ENCODE data around the gene TPRG1.

The TPRG1 gene

GRCh38 chr3:189238071-189238470, 66.3 kb downstream of the TPRG1 start:
- Histone ChIP-seq H4K8ac (ENCODE audit: low read length) (no peak overlapping the region), H3K27me3 (ENCODE audit: control insufficient read depth in 1 of 2, insufficient read depth in 1 of 2, low read length in 2 of 2) (no peaks in the 10 kb centered on the region), H3K23ac (ENCODE audit: low read length in 2 of 2) (no peak overlapping the region), H2BK12ac (ENCODE audit: low read length in 2 of 2) (no peak overlapping the region), H2BK15ac (ENCODE audit: low read depth, poor library complexity, severe bottlenecking) (no peak overlapping the region), H2BK5ac (ENCODE audit: low read depth, low read length, poor library complexity, severe bottlenecking) (no peak overlapping the region), H3K4me2 (ENCODE audit: low read length, poor library complexity, severe bottlenecking) (no peak overlapping the region), H2AK5ac (ENCODE audit: low read length, severe bottlenecking) (no peak overlapping the region), H3K9ac (ENCODE audit: low read length) (no peak overlapping the region), H3K4ac (ENCODE audit: low read depth in 1 of 2, low read length in 2 of 2) (no peak overlapping the region), H2BK120ac (ENCODE audit: low read depth, low read length) (no peak overlapping the region), H3K4me1 (ENCODE audit: control insufficient read depth, insufficient read depth, low read depth, low read length) (peaks cover 2% of the 10 kb centered on the region), H3K4me3 (ENCODE audit: insufficient read depth in 1 of 2, low read depth in 1 of 2, low read length in 2 of 2) (no peak overlapping the region), H3K36me3 (ENCODE audit: control insufficient read depth in 1 of 2, insufficient read depth in 2 of 2, low read depth in 1 of 2, low read length in 2 of 2) (no peaks in the 10 kb centered on the region), H3K14ac (ENCODE audit: low read length in 2 of 2) (no peak overlapping the region), H3K18ac (ENCODE audit: low read depth in 1 of 2, low read length in 2 of 2) (no peak overlapping the region), H4K91ac (ENCODE audit: low read length) (no peak overlapping the region), H3K79me1 (replicated peaks; ENCODE audit: low read length, poor library complexity, severe bottlenecking) (no peaks in the 10 kb centered on the region), H3K27ac (ENCODE audit: low read length, poor library complexity, severe bottlenecking) (no peak overlapping the region), H2AFZ (ENCODE audit: low read depth, low read length) (no peak overlapping the region), H3K9me3 (ENCODE audit: control insufficient read depth, low read length) (no peaks in the 10 kb centered on the region)
- DNase-seq = no peak
- WGBS = 95% methylated on average over 5 of the region's 5 CpGs

- H3K27me3 ChIP-seq (ENCODE audit: control insufficient read depth in 1 of 2, insufficient read depth in 1 of 2, low read length in 2 of 2) = no peaks in the 10 kb centered on the region
- no peaks in the 10 kb centered on the region for H3K9me3 ChIP-seq (ENCODE audit: control insufficient read depth, low read length)
- H2AK5ac ChIP-seq (ENCODE audit: low read length, severe bottlenecking) = no peak overlapping the region
- no peak overlapping the region for H3K14ac ChIP-seq (ENCODE audit: low read length in 2 of 2)
- no peak overlapping the region for H3K4ac ChIP-seq (ENCODE audit: low read depth in 1 of 2, low read length in 2 of 2)
- DNase-seq = no peak
- H4K91ac ChIP-seq (ENCODE audit: low read length) = no peak overlapping the region
- no peak overlapping the region for H2BK120ac ChIP-seq (ENCODE audit: low read depth, low read length)
- H4K8ac ChIP-seq (ENCODE audit: low read length) = no peak overlapping the region
- H2BK15ac ChIP-seq (ENCODE audit: low read depth, poor library complexity, severe bottlenecking) = no peak overlapping the region
- 90% methylated on average over 4 of the region's 5 CpGs for WGBS
- no peaks in the 10 kb centered on the region for H3K36me3 ChIP-seq (ENCODE audit: control insufficient read depth in 1 of 2, insufficient read depth in 2 of 2, low read depth in 1 of 2, low read length in 2 of 2)
- H3K79me1 ChIP-seq (replicated peaks; ENCODE audit: low read length, poor library complexity, severe bottlenecking) = no peaks in the 10 kb centered on the region
- no peak overlapping the region for H3K18ac ChIP-seq (ENCODE audit: low read depth in 1 of 2, low read length in 2 of 2)
- no peak overlapping the region for H3K4me3 ChIP-seq (ENCODE audit: insufficient read depth in 1 of 2, low read depth in 1 of 2, low read length in 2 of 2)
- H3K4me1 ChIP-seq (ENCODE audit: control insufficient read depth, insufficient read depth, low read depth, low read length) = peaks cover 2% of the 10 kb centered on the region
- H3K23ac ChIP-seq (ENCODE audit: low read length in 2 of 2) = no peak overlapping the region
- no peak overlapping the region for H2BK12ac ChIP-seq (ENCODE audit: low read length in 2 of 2)
- H3K4me2 ChIP-seq (ENCODE audit: low read length, poor library complexity, severe bottlenecking) = no peak overlapping the region
- H2BK5ac ChIP-seq (ENCODE audit: low read depth, low read length, poor library complexity, severe bottlenecking) = no peak overlapping the region
- no peak overlapping the region for H3K9ac ChIP-seq (ENCODE audit: low read length)
- H2AFZ ChIP-seq (ENCODE audit: low read depth, low read length) = no peak overlapping the region
- no peak overlapping the region for H3K27ac ChIP-seq (ENCODE audit: low read length, poor library complexity, severe bottlenecking)
Observed at GRCh38 chr3:189239616-189240015, 67.8 kb downstream of the TPRG1 start.

GRCh38 chr3:189249987-189250386, 78.2 kb downstream of the TPRG1 start:
- Histone ChIP-seq H3K4me3 (ENCODE audit: insufficient read depth in 1 of 2, low read depth in 1 of 2, low read length in 2 of 2) (no peak overlapping the region), H3K4ac (ENCODE audit: low read depth in 1 of 2, low read length in 2 of 2) (no peak overlapping the region), H4K91ac (ENCODE audit: low read length) (no peak overlapping the region), H2BK5ac (ENCODE audit: low read depth, low read length, poor library complexity, severe bottlenecking) (no peak overlapping the region), H4K8ac (ENCODE audit: low read length) (no peak overlapping the region), H2BK120ac (ENCODE audit: low read depth, low read length) (no peak overlapping the region), H3K4me1 (ENCODE audit: control insufficient read depth, insufficient read depth, low read depth, low read length) (no peaks in the 10 kb centered on the region), H2AFZ (ENCODE audit: low read depth, low read length) (no peak overlapping the region), H3K14ac (ENCODE audit: low read length in 2 of 2) (no peak overlapping the region), H3K18ac (ENCODE audit: low read depth in 1 of 2, low read length in 2 of 2) (no peak overlapping the region), H3K4me2 (ENCODE audit: low read length, poor library complexity, severe bottlenecking) (no peak overlapping the region), H3K23ac (ENCODE audit: low read length in 2 of 2) (no peak overlapping the region), H3K36me3 (ENCODE audit: control insufficient read depth in 1 of 2, insufficient read depth in 2 of 2, low read depth in 1 of 2, low read length in 2 of 2) (no peaks in the 10 kb centered on the region), H2AK5ac (ENCODE audit: low read length, severe bottlenecking) (no peak overlapping the region), H3K79me1 (replicated peaks; ENCODE audit: low read length, poor library complexity, severe bottlenecking) (no peaks in the 10 kb centered on the region), H2BK15ac (ENCODE audit: low read depth, poor library complexity, severe bottlenecking) (no peak overlapping the region), H3K27ac (ENCODE audit: low read length, poor library complexity, severe bottlenecking) (no peak overlapping the region), H3K9me3 (ENCODE audit: control insufficient read depth, low read length) (no peaks in the 10 kb centered on the region), H3K9ac (ENCODE audit: low read length) (no peak overlapping the region), H3K27me3 (ENCODE audit: control insufficient read depth in 1 of 2, insufficient read depth in 1 of 2, low read length in 2 of 2) (no peaks in the 10 kb centered on the region), H2BK12ac (ENCODE audit: low read length in 2 of 2) (no peak overlapping the region)
- WGBS = no CpG with 5 or more reads among the region's 1 CpG
- no peak for DNase-seq

- no peak overlapping the region for H2BK12ac ChIP-seq (ENCODE audit: low read length in 2 of 2)
- no peak for DNase-seq
- no peaks in the 10 kb centered on the region for H3K9me3 ChIP-seq (ENCODE audit: control insufficient read depth, low read length)
- H2BK15ac ChIP-seq (ENCODE audit: low read depth, poor library complexity, severe bottlenecking) = no peak overlapping the region
- H3K4me3 ChIP-seq (ENCODE audit: insufficient read depth in 1 of 2, low read depth in 1 of 2, low read length in 2 of 2) = no peak overlapping the region
- H2AK5ac ChIP-seq (ENCODE audit: low read length, severe bottlenecking) = no peak overlapping the region
- no peaks in the 10 kb centered on the region for H3K27me3 ChIP-seq (ENCODE audit: control insufficient read depth in 1 of 2, insufficient read depth in 1 of 2, low read length in 2 of 2)
- no peak overlapping the region for H2BK5ac ChIP-seq (ENCODE audit: low read depth, low read length, poor library complexity, severe bottlenecking)
- H3K4me2 ChIP-seq (ENCODE audit: low read length, poor library complexity, severe bottlenecking) = no peak overlapping the region
- no peak overlapping the region for H3K4ac ChIP-seq (ENCODE audit: low read depth in 1 of 2, low read length in 2 of 2)
- no peak overlapping the region for H3K9ac ChIP-seq (ENCODE audit: low read length)
- H2BK120ac ChIP-seq (ENCODE audit: low read depth, low read length) = no peak overlapping the region
- H3K18ac ChIP-seq (ENCODE audit: low read depth in 1 of 2, low read length in 2 of 2) = no peak overlapping the region
- H3K23ac ChIP-seq (ENCODE audit: low read length in 2 of 2) = no peak overlapping the region
- H3K79me1 ChIP-seq (replicated peaks; ENCODE audit: low read length, poor library complexity, severe bottlenecking) = no peaks in the 10 kb centered on the region
- H2AFZ ChIP-seq (ENCODE audit: low read depth, low read length) = no peak overlapping the region
- no peaks in the 10 kb centered on the region for H3K4me1 ChIP-seq (ENCODE audit: control insufficient read depth, insufficient read depth, low read depth, low read length)
- no peaks in the 10 kb centered on the region for H3K36me3 ChIP-seq (ENCODE audit: control insufficient read depth in 1 of 2, insufficient read depth in 2 of 2, low read depth in 1 of 2, low read length in 2 of 2)
- H3K14ac ChIP-seq (ENCODE audit: low read length in 2 of 2) = no peak overlapping the region
- H4K91ac ChIP-seq (ENCODE audit: low read length) = no peak overlapping the region
- no peak overlapping the region for H3K27ac ChIP-seq (ENCODE audit: low read length, poor library complexity, severe bottlenecking)
- no peak overlapping the region for H4K8ac ChIP-seq (ENCODE audit: low read length)
- 85% methylated on average over 3 of the region's 3 CpGs for WGBS
Observed at GRCh38 chr3:189258261-189258660, 86.5 kb downstream of the TPRG1 start.

Data from mesenchymal stem cell (in vitro differentiated cells and primary cell).